Measurements from ENCODE around the gene ZNF865.
"Not testable (repeated sequence)": the region's sequence is repeated elsewhere in the genome, so short reads cannot be mapped to it uniquely, and the experiment has no call there.

The ZNF865 gene

DNA sequence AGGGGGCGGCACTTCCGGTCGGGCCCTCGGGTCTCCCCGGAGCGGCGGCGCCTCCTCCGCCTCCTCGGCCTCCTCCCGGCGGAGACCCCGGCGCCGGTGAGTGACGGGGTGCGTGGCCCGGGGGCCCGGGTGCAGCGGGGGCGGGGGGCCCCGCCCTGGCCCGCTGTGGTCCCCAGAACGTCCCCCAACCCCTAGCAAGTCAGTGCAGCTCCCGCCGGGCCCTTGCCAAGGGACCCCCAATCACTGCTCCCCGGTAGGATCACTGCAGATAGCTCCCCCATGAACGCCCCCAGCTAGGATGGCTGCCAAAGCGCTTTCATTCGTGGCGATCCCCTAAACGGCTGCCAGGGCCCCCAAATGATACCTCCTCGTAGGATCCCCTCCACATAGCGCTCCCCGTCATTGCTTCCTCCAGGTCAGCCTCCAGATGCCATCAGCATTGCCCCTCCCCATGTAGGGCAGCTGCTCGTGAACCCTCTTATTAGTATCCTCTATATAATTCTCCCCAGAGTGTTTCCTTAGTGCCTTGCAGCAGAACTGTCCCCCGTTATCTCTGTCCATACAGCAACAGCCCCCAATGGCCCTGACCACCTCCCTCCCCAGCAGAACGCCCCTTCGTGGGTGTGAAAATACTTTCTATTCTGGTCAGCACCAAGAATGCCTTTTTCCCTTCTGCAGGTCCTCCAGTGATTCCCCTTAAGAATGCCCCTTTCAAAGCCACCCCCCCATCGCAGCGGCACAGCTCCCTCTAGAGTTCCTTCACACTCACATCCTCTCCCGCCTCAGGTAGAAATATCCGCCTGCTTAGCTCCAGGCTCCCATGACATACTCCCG is at the start of gene ZNF865:
TSS of gene ZNF865 (plus strand) at position 11 of the 834 bp plus-strand sequence. CDS start 7,972 bp downstream, outside the sequence.
- DNase-seq = peak; percentile 79
- ATAC-seq = peak; percentile 55

DNA sequence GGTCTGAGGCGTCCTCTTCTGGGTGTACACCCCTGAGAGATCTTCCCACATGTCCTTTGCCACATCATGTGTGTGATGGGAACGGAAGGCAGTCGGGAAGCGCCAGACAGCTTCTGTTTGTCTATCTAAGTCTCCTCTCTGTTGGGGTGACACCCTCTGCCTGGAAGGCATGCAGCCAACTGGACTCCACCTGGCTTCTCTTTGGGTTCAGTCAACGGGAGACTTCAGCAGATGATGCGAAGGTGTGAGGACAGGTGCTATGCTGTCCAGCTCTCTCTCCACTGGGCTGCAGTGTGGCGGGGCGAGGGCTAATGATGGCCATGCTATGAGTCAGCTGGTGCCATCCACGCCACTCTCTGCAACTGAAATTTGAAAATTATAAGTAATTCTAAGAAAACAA is 45.8 kb upstream of the ZNF865 start:
- DNase-seq (no peak), ATAC-seq (no peak)

DNA sequence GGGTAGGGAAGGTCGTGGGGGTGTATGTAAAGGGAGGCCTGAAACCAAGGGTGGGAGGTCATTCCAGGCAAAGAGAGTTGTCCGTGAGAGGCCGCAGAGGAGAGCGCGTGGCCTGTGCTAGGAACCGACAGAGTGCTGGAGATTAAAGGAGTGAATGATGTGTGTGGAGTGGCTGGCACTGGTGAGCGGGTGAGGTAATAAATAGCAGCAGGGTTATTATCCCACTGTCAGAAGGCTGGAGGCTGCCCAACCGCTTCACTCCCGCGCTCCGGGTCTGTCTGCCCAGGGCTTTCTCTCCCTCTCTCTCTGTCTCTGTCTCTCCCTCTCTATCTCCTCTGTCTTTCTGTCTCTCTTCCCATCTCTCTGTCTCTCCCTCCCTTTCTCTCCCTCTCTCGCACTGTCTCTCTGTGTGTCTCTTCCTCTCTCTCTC is 42.2 kb upstream of the ZNF865 start:
- DNase-seq (no peak), ATAC-seq (no peak)

DNA sequence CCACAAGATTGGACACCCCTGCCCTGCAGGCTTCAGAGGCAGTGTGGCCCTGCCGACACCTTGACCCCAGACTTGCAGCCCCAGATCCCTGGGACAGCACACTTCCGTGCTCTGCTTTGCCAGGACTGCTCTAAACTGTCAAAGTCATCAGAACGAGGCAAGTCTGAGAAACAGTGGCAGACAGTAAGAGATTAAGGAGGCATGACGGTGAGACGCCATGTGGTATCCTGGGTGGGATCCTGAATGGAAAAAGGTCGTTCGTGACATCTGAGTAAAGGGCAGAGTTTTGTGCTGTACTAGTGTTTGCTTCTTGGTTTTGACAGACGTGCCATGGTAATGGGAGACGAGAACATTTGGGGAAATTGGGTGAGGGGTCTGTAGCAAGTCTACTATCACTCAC is 38.6 kb upstream of the ZNF865 start:
- ATAC-seq (no peak), DNase-seq (no peak)

DNA sequence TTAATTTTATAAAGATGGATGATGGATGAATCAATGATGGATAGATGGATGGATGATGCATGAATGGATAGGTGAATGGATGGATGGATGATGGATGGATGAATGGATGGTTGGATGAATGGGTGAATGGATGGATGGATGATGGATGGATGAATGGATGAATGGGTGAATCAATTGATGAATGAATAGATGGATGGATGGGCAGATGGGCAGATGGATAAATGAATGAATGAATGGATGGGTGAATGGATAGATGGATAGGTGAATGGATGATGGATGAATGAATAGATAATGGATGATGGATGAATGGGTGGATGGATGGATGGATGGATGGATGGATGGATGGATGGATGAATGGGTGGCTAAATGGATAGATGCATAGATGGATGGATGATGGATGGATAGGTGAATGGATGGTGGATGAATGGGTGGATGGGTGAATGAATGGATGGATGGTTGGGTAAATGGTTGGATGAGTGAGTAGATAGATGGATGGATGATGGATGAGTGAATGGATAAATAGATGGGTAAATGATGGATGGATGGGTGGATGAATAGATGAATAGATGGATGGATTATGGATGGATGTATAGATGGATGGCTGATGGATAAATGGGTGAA is 37.6 kb upstream of the ZNF865 start:
- ATAC-seq = no peak

DNA sequence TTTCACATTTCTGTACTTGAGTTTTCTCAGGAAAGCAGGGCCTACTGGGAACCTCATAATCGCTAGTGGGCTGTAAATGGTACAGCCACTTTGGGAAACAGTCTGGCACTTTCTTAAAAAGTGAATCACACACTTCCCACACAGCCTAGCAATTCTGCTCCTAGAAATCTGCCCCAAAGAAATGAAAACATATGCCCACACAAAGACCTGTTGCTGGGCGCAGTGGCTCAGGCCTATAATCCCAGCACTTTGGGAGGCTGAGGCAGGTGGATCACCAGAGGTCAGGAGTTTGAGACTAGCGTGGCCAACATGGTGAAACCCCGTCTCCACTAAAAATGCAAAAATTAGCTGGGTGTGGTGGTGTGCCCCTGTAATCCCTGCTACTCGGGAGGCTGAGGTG is 36.0 kb upstream of the ZNF865 start:
- DNase-seq, ATAC-seq: not testable (repeated sequence)

More for the DNA sequence above, 37.6 kb upstream of the ZNF865 start:
- DNase-seq = no peak

DNA sequence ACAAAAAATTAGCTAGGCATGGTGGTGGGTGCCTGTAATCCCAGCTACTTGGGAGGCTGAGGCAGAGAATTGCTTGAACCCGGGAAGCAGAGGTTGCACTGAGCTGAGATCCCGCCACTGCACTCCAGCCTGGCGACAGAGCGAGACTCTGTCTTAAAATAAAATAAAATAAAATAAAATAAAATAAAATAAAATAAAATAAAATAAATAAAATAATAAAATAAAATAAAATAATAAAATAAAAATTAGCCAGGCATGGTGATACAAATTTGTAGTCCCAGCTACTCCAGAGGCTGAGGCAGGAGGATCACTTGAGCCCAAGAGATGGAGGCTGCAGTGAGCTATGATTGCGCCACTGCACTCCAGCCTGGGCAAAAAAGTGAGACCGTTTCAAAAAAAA is 31.5 kb upstream of the ZNF865 start:
- not testable (repeated sequence) for DNase-seq, ATAC-seq

DNA sequence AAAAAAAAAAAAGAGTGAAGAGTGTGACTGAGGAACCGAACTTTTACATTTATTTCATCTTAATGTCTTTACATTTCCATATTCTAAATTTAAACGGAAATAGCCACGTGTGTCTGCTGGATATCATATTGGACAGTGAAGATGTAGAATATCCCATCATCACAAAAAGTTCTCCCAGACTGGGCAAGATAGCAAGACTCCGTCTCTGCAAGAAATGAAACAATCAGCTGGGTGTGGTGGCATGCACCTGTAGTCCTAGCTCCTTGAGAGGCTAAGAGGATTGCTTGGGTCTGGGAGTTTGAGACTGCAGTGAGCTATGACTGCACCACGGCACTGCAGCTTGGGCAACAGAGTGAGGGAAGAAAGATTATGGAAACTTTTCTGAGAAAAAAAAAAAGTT is 28.7 kb upstream of the ZNF865 start:
- no peak for DNase-seq
- ATAC-seq = no peak

DNA sequence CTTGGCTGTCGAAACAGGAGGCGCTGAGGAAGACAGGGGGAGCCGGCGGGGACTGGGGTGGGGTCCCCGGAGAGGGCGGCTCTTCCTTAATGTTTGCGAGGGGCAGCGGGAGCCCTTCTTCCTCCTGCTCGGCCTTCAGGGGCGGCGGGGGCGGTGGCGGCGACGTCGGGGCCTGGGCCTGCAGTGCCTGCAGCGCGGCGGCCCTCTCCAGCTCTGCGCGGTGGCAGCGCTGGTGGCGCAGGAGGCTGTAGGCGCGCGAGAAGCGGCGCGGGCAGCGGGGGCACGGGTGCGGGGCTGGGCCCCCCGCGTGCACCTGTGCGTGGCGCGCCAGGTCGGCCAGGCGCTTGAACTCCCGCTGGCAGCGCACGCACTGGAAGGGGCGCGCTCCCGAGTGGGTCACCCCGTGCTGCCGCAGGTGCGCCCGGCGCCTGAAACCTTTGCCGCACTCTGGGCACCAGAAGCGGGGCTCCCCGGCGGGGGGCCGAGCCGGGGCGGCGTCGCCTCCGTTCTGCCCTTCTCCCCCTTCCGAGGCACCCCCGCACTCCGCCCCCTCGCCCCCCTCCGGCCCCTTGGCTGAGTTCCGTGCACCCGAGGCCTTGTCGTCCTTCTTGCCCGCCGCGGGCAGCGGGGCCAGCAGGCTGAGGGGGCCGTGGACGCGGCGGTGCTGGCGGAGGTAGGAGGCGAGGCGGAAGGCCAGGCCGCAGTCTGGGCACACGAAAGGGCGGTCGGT is 27.3 kb upstream of the ZNF865 start:
- no peak for DNase-seq
- no peak for ATAC-seq

DNA sequence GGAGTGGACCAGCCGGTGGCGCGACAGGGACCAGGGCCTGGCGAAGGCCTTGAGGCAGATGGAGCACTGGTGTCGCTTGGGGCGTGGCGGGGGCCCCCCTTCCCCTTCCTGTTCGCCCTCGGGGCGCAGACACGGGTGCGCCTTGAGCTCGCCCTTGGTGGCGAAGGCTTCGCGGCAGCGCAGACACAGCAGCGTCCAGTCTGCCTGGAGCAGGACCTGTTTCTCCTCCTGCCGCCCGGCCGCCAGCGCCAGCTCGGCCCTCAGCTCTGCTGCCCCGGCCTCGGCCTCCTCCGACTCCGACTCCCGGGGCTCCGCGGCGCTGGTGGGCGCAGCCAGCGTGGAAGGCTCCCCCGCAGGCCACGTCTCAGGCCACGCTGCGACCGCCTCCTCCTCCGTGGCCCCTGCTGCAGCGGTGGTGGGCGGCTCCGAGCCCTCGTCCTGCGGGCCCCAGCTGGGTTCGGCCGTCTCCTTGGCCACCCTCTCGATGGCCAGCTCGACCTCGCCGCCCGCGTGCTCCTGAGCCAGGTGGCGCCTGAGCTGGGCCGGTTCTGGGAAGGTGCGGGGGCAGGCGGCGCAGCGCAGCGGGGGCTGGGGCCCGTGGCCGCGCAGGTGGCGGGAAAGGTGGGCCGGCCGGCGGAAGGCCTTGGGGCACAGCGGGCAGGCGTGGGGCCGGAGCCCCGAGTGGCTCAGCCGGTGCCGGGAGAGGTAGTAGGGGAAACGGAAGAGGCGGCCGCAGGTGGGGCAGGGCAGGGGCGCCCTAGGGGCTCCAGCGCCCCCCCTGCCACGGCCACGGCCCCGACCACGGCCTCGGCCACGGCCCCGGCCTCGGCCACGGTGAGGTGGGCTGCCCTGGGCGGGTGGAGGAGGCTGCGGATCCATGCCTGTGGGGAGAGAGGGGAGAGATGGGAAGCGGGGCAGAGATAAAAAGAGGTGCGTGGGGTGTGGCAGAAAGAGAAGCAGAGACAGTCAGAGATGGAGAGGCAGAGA is 26.4 kb upstream of the ZNF865 start:
- no peak for DNase-seq
- no peak for ATAC-seq

DNA sequence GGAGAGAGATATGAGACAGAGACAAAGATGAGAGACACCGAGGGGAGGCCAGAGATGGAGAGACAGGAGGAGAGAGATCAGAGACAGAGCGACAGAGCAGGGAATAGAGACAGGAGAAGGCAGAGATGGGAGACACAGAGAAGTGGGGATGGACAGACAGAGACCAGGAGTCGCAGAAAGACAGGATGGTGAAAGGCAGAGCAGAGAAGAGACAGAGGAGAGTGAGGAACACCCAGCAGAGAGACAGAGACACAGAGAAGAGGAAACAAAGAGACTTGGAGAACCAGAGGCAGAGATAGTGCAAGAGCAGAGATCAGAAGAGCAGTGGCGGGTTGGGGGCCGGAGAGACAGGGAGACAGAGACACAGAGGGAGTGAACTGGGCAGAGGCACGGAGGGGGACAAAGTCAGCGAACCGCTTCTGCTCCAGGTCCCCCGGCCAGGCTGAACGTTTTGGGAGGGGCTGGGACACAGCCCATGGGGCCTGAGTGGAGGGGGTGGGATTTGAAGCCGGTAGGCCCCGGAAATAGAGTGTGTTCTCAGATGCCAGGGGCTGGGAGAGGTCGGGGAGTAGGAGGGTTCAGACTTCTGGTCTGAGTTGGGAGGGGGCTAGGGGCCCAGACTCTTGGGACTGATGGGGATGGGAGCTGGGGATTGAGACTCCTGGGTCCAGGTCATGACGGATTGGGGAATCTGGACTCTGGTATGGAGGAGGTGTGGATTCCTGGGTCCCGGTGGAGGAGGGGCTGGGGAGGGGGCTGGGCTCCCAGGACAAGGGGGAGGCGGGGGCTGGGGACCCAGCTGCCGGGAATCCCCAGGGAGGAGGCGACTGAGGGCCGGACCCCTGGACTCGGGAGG is 25.5 kb upstream of the ZNF865 start:
- ATAC-seq = no peak
- no peak for DNase-seq

DNA sequence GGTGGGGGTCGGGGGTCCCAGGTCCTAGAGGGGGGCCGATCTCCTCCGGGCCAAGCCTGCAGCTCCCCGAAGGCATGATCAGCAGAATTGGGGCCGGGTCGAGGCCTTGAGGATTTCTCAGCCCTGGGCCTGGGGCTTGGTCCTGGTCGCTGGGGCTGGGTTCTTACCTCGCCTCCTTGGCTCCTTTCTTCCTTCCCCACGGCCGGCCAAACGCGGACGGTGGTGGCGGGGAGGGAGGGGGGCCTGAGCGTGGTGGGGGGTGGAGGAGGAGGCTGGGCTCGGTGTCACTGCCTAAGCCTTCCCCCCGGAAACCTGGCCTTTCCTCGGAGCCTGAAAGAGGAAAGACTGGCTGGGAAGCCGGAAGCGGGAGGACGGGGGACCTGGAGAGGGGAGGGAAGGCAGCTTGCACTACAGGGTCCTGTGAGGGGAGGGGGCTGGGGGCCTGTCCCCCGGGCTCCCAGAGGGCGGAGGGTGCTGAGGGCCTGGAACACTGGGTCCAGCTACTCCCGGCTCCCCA is 24.8 kb upstream of the ZNF865 start, which contains the start of gene ZNF579:
TSS of gene ZNF579 (minus strand) at position 221 of the 517 bp plus-strand sequence. CDS start 1,209 bp downstream, outside the sequence.
- DNase-seq (peak; percentile 90), ATAC-seq (peak; percentile 72)

DNA sequence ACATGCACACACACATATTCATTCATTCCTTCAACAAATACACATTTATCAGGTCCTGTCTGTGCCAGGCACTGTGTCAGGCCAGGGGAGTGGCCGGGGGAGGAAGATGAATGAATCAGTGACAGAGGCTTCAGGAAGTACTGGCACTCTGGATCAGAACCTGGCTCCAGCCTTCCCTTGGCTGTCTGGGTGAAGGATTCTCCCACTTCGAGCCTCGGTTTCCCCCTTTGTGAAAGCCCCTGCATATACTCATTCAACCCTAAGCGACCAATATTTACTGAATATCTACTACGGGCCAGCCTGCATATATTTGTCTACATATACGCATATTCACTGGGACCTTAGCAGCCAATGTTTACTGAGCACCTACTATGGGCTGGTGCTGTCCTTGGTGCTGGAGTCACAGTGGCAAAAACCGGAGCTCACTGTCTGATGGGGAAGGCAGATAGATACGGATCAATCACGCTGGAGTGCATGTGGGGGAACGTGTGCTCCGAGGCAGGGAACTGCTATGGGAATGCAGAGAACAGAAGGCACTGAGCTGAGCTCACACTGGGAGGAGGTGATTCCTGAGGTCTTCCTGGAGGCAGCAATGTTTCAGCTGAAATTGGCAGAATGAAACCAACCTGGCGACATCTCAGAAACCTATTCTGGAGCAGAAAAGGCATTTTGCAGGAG is 24.2 kb upstream of the ZNF865 start:
- no peak for DNase-seq
- ATAC-seq = peak; percentile 13

DNA sequence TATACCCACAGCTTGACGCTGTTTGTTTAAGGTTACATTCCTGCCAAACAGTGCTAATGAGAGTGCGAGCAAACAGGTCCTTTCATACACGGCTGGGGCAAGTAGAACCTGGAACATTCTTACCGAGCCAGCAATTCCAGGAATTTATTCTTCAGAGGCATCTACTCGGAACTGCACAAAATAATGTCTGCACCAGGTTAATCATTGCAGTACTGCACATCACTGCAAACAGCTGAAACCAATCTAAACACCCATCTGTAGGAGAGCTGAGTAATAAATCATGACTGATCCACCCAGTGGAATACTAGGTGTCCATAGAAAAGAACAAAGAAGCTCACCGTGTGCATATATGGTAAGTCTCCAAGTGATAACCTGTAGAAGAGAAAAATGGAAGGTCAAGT is 23.6 kb upstream of the ZNF865 start:
- no peak for ATAC-seq
- no peak for DNase-seq

DNA sequence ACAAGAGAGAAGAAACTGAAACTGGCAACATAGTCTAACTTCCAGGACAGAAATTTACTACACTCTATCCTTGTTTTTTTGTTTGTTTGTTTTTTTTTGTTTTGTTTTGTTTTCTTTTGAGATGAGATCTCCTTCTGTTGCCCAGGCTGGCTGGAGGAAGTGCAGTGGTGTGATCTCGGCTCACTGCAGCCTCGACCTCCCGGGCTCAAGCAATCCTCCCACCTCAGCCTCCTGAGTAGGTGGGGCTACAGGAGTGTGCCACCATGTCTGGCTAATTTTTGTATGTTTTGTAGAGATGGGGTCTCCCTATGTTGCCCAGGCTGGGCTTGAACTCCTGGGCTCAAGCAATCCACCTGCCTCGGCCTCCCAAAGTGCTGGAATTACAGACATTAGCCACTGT is 23.2 kb upstream of the ZNF865 start:
- not testable (repeated sequence) for ATAC-seq, DNase-seq

DNA sequence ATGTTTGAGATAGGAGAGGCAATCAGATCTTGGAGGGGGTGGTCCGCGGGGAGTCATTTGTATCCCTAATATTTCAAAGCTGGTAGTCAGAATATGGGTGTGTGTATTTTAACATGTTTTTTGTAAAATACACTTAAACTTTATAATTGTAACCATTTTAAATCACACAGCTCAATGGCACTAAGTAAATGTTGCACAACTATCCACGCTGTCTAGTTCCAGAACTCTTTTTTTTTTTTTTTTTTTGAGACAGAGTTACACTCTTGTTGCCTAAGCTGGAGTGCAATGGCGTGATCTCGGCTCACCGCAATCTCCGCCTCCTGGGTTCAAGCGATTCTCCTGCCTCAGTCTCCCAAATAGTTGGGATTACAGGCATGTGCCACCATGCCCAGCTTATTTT is 21.6 kb upstream of the ZNF865 start:
- not testable (repeated sequence) for ATAC-seq, DNase-seq

DNA sequence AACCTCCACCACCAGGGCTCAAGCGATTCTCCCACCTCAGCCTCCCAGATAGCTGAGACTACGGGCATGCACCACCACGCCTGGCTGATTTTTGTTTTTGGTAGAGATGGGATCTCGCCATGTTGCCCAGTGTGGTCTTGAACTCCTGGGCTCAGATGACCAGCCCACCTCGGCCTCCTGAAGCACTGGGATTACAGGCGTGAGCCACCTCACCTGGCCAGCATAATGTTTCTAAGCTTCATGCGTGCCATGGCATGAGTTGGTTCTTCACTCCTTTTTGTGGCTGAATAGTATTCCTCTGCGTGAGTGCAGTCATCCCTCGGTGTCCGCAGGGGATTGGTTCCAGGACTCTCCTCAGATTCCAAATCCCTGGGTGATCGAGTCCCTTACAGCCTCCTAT is 20.6 kb upstream of the ZNF865 start:
- DNase-seq (no peak), ATAC-seq (no peak)

DNA sequence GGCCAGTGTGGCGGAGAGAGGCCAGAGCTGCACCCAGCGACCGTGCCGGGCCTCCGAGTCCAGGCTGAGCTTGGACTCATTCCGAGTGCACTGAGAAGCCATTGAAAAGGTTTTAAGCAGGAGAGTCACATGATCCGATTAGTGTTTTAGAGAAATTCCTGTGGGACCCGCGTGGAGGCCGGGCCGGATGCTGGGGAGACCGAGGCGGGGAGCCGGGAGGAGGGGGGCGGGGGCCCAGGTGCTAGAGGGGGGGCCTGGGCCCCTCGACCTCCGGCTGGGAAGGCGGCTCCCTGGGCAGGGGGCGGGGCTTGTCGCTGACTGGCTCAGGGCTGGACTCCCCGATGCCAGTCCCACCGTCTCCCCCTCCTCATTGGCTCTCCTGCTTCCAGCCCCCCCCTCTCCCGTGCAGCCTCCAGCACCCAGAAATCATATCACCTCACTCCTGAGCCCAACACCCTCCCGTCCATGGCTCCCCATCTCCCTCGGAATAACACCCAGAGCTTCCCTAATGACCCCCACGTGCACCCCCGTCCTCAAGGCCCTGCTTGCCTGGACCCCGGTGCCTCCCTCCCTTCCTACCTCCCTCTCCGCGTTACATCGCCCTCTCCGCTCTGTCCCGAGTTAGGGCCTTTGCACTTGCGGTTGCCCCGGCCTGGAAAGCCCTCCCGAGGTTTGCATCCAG is 19.6 kb upstream of the ZNF865 start:
- ATAC-seq (peak; percentile 10), DNase-seq (peak; percentile 74)

Measured in stimulated activated naive CD8-positive, alpha-beta T cell treated with anti-CD3 and anti-CD28 coated beads, Interleukin-15, Interleukin-2, amounts not matched to agents 100 U/mL and 50 U/mL, for 24 hours (primary cell).